WTC11 (cell line): ENCODE results near the gene NOM1.

Experiments used
- ETV6 ChIP-seq: sonication (generic); formaldehyde crosslinking; IDR thresholded peaks from 2 replicates; pipeline ENCODE4 v1.8.1; 2022; ENCODE audit warnings: mild to moderate bottlenecking, missing genetic modification reagents
- FOXK1 ChIP-seq: sonication (generic); formaldehyde crosslinking; IDR thresholded peaks from 2 replicates; pipeline ENCODE4 v1.8.0; 2022; ENCODE audit warnings: mild to moderate bottlenecking, moderate library complexity, missing genetic modification reagents
- HMGA2 ChIP-seq: fragments of 250-450 bp; sonication (Bioruptor Pico); IDR thresholded peaks from 2 replicates; pipeline ENCODE4 v1.4.0; 2021; ENCODE audit warnings: mild to moderate bottlenecking, moderate library complexity
- SP1 ChIP-seq: sonication (generic); formaldehyde crosslinking; conservative IDR thresholded peaks from 2 replicates; pipeline ENCODE4 v1.8.1; 2022; ENCODE audit warnings: missing genetic modification reagents
- ZNF121 ChIP-seq: sonication (generic); formaldehyde crosslinking; IDR thresholded peaks from 2 replicates; pipeline ENCODE4 v1.8.0; 2023; ENCODE audit warnings: missing genetic modification reagents
- ZNF317 ChIP-seq: sonication (generic); formaldehyde crosslinking; IDR thresholded peaks from 2 replicates; pipeline ENCODE4 v1.8.1; 2023; ENCODE audit warnings: low read depth, mild to moderate bottlenecking, moderate library complexity, missing genetic modification reagents, borderline replicate concordance
- TF ChIP-seq, protein P1 (sequence below): fragments of 200-600 bp; IDR thresholded peaks from 2 replicates; pipeline ENCODE4 v1.8.0; 2022; ENCODE audit warnings: antibody characterized with exemption
- TF ChIP-seq, protein P2 (sequence below): sonication (generic); formaldehyde crosslinking; IDR thresholded peaks from 2 replicates; pipeline ENCODE4 v1.8.1; 2022; ENCODE audit warnings: low read depth, missing genetic modification reagents, borderline replicate concordance
- TF ChIP-seq, protein P3 (sequence below): sonication (generic); formaldehyde crosslinking; IDR thresholded peaks from 2 replicates; pipeline ENCODE4 v1.8.0; 2022; ENCODE audit warnings: mild to moderate bottlenecking, missing genetic modification reagents

DNA sequence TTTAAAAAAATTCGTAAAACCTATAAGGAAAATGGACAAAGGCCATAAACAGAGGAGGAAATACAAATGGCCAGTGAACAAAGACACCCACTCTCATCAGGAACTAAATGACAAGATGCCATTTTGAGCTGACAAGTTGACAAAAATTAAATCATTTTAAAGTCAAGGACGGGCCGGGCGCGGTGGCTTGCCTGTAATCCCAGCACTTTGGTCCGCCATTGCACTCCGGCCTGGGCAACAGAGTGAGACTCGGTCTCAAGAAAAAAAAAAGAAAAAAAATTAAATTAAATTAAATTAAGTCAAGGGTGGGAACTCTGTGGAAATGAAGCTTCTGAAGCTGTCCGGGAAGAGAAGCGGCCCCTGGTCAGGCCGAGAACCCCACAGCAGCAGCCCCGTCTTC lies 1.2 kb upstream of the NOM1 start:
- TF ChIP-seq, protein P1, sequence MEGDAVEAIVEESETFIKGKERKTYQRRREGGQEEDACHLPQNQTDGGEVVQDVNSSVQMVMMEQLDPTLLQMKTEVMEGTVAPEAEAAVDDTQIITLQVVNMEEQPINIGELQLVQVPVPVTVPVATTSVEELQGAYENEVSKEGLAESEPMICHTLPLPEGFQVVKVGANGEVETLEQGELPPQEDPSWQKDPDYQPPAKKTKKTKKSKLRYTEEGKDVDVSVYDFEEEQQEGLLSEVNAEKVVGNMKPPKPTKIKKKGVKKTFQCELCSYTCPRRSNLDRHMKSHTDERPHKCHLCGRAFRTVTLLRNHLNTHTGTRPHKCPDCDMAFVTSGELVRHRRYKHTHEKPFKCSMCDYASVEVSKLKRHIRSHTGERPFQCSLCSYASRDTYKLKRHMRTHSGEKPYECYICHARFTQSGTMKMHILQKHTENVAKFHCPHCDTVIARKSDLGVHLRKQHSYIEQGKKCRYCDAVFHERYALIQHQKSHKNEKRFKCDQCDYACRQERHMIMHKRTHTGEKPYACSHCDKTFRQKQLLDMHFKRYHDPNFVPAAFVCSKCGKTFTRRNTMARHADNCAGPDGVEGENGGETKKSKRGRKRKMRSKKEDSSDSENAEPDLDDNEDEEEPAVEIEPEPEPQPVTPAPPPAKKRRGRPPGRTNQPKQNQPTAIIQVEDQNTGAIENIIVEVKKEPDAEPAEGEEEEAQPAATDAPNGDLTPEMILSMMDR: no peak
- TF ChIP-seq ETV6 (CRISPR knock-in tag) (no peak), FOXK1 (no peak), ZNF121 (CRISPR knock-in tag) (no peak), SP1 (CRISPR knock-in tag) (no peak), ZNF317 (CRISPR knock-in tag) (no peak), HMGA2 (CRISPR knock-in tag) (no peak)
- TF ChIP-seq, protein P2, sequence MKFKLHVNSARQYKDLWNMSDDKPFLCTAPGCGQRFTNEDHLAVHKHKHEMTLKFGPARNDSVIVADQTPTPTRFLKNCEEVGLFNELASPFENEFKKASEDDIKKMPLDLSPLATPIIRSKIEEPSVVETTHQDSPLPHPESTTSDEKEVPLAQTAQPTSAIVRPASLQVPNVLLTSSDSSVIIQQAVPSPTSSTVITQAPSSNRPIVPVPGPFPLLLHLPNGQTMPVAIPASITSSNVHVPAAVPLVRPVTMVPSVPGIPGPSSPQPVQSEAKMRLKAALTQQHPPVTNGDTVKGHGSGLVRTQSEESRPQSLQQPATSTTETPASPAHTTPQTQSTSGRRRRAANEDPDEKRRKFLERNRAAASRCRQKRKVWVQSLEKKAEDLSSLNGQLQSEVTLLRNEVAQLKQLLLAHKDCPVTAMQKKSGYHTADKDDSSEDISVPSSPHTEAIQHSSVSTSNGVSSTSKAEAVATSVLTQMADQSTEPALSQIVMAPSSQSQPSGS (CRISPR knock-in tag): no peak
- TF ChIP-seq, protein P3, sequence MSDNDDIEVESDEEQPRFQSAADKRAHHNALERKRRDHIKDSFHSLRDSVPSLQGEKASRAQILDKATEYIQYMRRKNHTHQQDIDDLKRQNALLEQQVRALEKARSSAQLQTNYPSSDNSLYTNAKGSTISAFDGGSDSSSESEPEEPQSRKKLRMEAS: no peak
